ENCODE results near the gene PAQR9. TPM values are rescaled to one million over a fixed set of nuclear protein-coding genes. Genes with fewer than 3 reads are reported as not detected.

The PAQR9 gene
- total and polyA plus RNA-seq, 9 of the 15 experiments (the other 6 are each of a cell fraction or from before 2014, with no cell fraction given): 0.04 to 0.58 (median 0.22) TPM

GRCh38 chr3:142966808-142967207 lies 3.3 kb upstream of the PAQR9 start:
- H3K4me1 ChIP-seq (replicated peaks in 1 of 2; ENCODE audit: control insufficient read depth in 2 of 2, insufficient read depth in 2 of 2, low read length in 2 of 2): peaks cover 17 to 26% of the 10 kb centered on the region in 2 experiments; a peak in 4 of 5 replicates
- H3K4me3 ChIP-seq: no peak overlapping the region
- no peak for ATAC-seq
- TF ChIP-seq SIRT6 (IDR thresholded peaks at IDR 0.05; ENCODE audit: low read depth, low read length) (no peak), SREBF2 (CRISPR knock-in tag; IDR thresholded peaks at IDR 0.05) (no peak), ZKSCAN1 (IDR thresholded peaks at IDR 0.05; ENCODE audit: low read depth, low read length) (no peak), ZNF57 (CRISPR knock-in tag; IDR thresholded peaks at IDR 0.05) (no peak), POLR3G (IDR thresholded peaks at IDR 0.05; ENCODE audit: extremely low read depth, insufficient read length, insufficient replicate concordance) (no peak), ZNF512 (tag; IDR thresholded peaks at IDR 0.05) (peak; percentile 80), PHB2 (IDR thresholded peaks at IDR 0.05; ENCODE audit: low read depth) (0 out of 2 replicates have a peak, but pooled peaks have one; percentile 14), USF1 (CRISPR knock-in tag; IDR thresholded peaks at IDR 0.05) (no peak)
- no peaks in the 10 kb centered on the region for H3K36me3 ChIP-seq (ENCODE audit: control insufficient read depth, insufficient read depth, low read length)
- no peaks in the 10 kb centered on the region for H3K27me3 ChIP-seq (ENCODE audit: control insufficient read depth in 2 of 2, insufficient read depth in 2 of 2, low read length in 2 of 2)
- DNase-seq (ENCODE audit: extremely low read depth in 1 of 4, low spot score in 3 of 4): no peak
- FAIRE-seq: no peak
- H3K4me2 ChIP-seq (ENCODE audit: insufficient read depth, low read length): no peak overlapping the region
- no peak overlapping the region for H2AFZ ChIP-seq (ENCODE audit: low read depth, low read length)
- intact Hi-C loops (cut with micrococcal nuclease): no loop called here
- no peak overlapping the region for H3K9ac ChIP-seq (ENCODE audit: insufficient read depth in 1 of 2, low read depth in 2 of 2, low read length in 2 of 2)
- no TSS peak for BruUV-seq (replicated peaks)
- H4K20me1 ChIP-seq (replicated peaks; ENCODE audit: control insufficient read depth, insufficient read depth, low read length): no peaks in the 10 kb centered on the region
- peaks cover 2% of the 10 kb centered on the region; the same call in 1 of the 2 replicates for H3K9me3 ChIP-seq (replicated peaks; ENCODE audit: control insufficient read depth, insufficient read depth, low read depth, low read length)
- no peaks in the 10 kb centered on the region for H3K9me1 ChIP-seq (ENCODE audit: control insufficient read depth, insufficient read depth, low read length)
- H3K79me2 ChIP-seq (ENCODE audit: control insufficient read depth, insufficient read depth, low read length): no peaks in the 10 kb centered on the region
- 79% methylated on average over 2 of the region's 2 CpGs for WGBS (ENCODE audit: insufficient coverage, low coverage, missing lambda C conversion rate)
- ChIA-PET POLR2A (no interaction called here), CTCF (ENCODE audit: low intra/inter-chr PET ratio) (no interaction called here)
- H3K27ac ChIP-seq (ENCODE audit: extremely low read depth, low read depth, low read length): no peak overlapping the region
- in situ Hi-C loops (cut with MboI): no loop called here

Measured in K562 (cell line).